Neural progenitor cell (in vitro differentiated cells): ENCODE measurements around the gene LRP1.

Source experiments
- EZH2 ChIP-seq: fragments of 200-600 bp; sonication (generic); IDR thresholded peaks from 2 replicates; pipeline ENCODE4 v1.6.1; 2017; ENCODE audit warnings: antibody characterized with exemption, mild to moderate bottlenecking, moderate library complexity
- TF ChIP-seq, protein P1 (sequence below): fragments of 200-600 bp; sonication (generic); IDR thresholded peaks from 2 replicates; pipeline ENCODE4 v1.5.1; 2017; ENCODE audit warnings: antibody characterized with exemption, mild to moderate bottlenecking

- TF ChIP-seq, protein P1, sequence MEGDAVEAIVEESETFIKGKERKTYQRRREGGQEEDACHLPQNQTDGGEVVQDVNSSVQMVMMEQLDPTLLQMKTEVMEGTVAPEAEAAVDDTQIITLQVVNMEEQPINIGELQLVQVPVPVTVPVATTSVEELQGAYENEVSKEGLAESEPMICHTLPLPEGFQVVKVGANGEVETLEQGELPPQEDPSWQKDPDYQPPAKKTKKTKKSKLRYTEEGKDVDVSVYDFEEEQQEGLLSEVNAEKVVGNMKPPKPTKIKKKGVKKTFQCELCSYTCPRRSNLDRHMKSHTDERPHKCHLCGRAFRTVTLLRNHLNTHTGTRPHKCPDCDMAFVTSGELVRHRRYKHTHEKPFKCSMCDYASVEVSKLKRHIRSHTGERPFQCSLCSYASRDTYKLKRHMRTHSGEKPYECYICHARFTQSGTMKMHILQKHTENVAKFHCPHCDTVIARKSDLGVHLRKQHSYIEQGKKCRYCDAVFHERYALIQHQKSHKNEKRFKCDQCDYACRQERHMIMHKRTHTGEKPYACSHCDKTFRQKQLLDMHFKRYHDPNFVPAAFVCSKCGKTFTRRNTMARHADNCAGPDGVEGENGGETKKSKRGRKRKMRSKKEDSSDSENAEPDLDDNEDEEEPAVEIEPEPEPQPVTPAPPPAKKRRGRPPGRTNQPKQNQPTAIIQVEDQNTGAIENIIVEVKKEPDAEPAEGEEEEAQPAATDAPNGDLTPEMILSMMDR, result no peak
- TF ChIP-seq EZH2, result no peak
These were observed 52.8 kb downstream of the LRP1 start for GRCh38 chr12:57181072-57181471.
